ENCODE measurements around the gene PDE2A.

The PDE2A gene

GRCh38 chr11:72685560-72686480, 11.6 kb upstream of the PDE2A start:
- no peak for TF ChIP-seq CTCF (IDR thresholded peaks at IDR 0.05; ENCODE audit: low read depth, low read length, missing control alignments)
- no peak overlapping the region for H3K4me3 ChIP-seq (replicated peaks; ENCODE audit: low read depth, low read length)
- no peak for DNase-seq (ENCODE audit: extremely low read depth, low read depth)

- peak; percentile 79 for TF ChIP-seq CTCF (IDR thresholded peaks at IDR 0.05; ENCODE audit: low read depth, low read length, missing control alignments)
- no peak overlapping the region for H3K4me3 ChIP-seq (replicated peaks; ENCODE audit: low read depth, low read length)
- no peak for DNase-seq (ENCODE audit: extremely low read depth, low read depth)
Observed at GRCh38 chr11:72684236-72684912, 10.2 kb upstream of the PDE2A start.

GRCh38 chr11:72683782-72684200, 9.6 kb upstream of the PDE2A start:
- no peak for DNase-seq (ENCODE audit: extremely low read depth, low read depth)
- no peak overlapping the region for H3K4me3 ChIP-seq (replicated peaks; ENCODE audit: low read depth, low read length)

GRCh38 chr11:72682858-72683243, 8.6 kb upstream of the PDE2A start:
- no peak for TF ChIP-seq CTCF (IDR thresholded peaks at IDR 0.05; ENCODE audit: low read depth, low read length, missing control alignments)
- no peak for DNase-seq (ENCODE audit: extremely low read depth, low read depth)
- H3K4me3 ChIP-seq (replicated peaks; ENCODE audit: low read depth, low read length), result no peak overlapping the region

More at GRCh38 chr11:72683782-72684200, 9.6 kb upstream of the PDE2A start:
- TF ChIP-seq CTCF (IDR thresholded peaks at IDR 0.05; ENCODE audit: low read depth, low read length, missing control alignments), result peak; percentile 92

GRCh38 chr11:72682238-72682857, 8.1 kb upstream of the PDE2A start:
- no peak for DNase-seq (ENCODE audit: extremely low read depth, low read depth)
- TF ChIP-seq CTCF (IDR thresholded peaks at IDR 0.05; ENCODE audit: low read depth, low read length, missing control alignments), result no peak
- H3K4me3 ChIP-seq (replicated peaks; ENCODE audit: low read depth, low read length), result no peak overlapping the region

GRCh38 chr11:72681226-72682153, 7.3 kb upstream of the PDE2A start:
- no peak for TF ChIP-seq CTCF (IDR thresholded peaks at IDR 0.05; ENCODE audit: low read depth, low read length, missing control alignments)
- no peak overlapping the region for H3K4me3 ChIP-seq (replicated peaks; ENCODE audit: low read depth, low read length)
- no peak for DNase-seq (ENCODE audit: extremely low read depth, low read depth)
